WTC11 (cell line): ENCODE results near the gene CLDN34. TPM values are rescaled to one million over a fixed set of nuclear protein-coding genes. Genes with fewer than 3 reads are reported as not detected.

ENCODE experiments used
- ARID4B ChIP-seq: sonication (generic); formaldehyde crosslinking; IDR thresholded peaks from 2 replicates; pipeline ENCODE4 v1.8.0; 2023; ENCODE audit warnings: missing genetic modification reagents, mild to moderate bottlenecking, borderline replicate concordance
- CREB1 ChIP-seq: sonication (generic); formaldehyde crosslinking; IDR thresholded peaks from 2 replicates; pipeline ENCODE4 v1.8.0; 2023; ENCODE audit warnings: mild to moderate bottlenecking, missing genetic modification reagents
- MAX ChIP-seq: sonication (generic); formaldehyde crosslinking; IDR thresholded peaks from 2 replicates; pipeline ENCODE4 v1.8.0; 2022; ENCODE audit warnings: mild to moderate bottlenecking, missing genetic modification reagents
- MXD4 ChIP-seq: fragments of 250-450 bp; sonication (Bioruptor Pico); IDR thresholded peaks from 2 replicates; pipeline ENCODE4 v1.8.0; 2021; ENCODE audit warnings: mild to moderate bottlenecking, moderate library complexity, borderline replicate concordance
- ZBTB21 ChIP-seq: sonication (generic); formaldehyde crosslinking; IDR thresholded peaks from 2 replicates; pipeline ENCODE4 v1.8.1; 2023; ENCODE audit warnings: mild to moderate bottlenecking, missing genetic modification reagents, borderline replicate concordance
- ZNF425 ChIP-seq: fragments of 250-450 bp; sonication (Bioruptor Pico); conservative IDR thresholded peaks from 2 replicates; pipeline ENCODE4 v1.9.0; 2021; ENCODE audit warnings: mild to moderate bottlenecking
- total RNA-seq: library from RNA; stranded (reverse); gene quantifications from 3 replicates; pipeline ENCODE4 v1.2.3, GENCODE V29; 2021

Gene CLDN34
- total RNA-seq, 1 experiment from 2014 or later, result 0.52 TPM

DNA sequence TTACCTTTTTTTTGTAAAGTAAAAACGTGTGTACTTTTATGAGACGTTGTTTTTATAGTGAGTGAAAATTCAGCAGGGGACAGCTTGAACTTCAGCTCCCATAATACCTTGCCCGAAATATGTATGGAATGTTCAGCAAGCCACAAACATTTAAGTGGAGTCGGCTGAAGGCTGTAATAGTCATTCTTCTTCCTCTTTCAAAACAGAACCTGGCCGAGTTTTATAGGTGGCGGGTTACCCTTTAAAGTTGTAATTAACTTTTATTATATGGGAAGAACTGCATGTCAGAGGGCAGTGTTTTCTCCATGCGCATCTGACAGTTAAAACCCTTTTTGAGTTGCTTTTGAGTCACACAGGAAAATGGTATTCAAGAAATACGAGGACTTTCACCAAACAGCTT, 50.7 kb downstream of the CLDN34 start (continued):
- TF ChIP-seq ARID4B (CRISPR knock-in tag), result no peak
- no peak for TF ChIP-seq MAX (CRISPR knock-in tag)
- no peak for TF ChIP-seq ZBTB21 (CRISPR knock-in tag)
- no peak for TF ChIP-seq CREB1 (CRISPR knock-in tag)
- no peak for TF ChIP-seq ZNF425 (CRISPR knock-in tag)
- TF ChIP-seq MXD4 (CRISPR knock-in tag), result no peak

Other genes starting within 250 kb of the CLDN34 start
- gene GPR143, start 201.5 kb upstream of the CLDN34 start, total RNA-seq, result 11.7 to 18.3 TPM (median 14.0 TPM) in 3 replicates
- 12.3 to 14.8 TPM (median 12.3 TPM) in 3 replicates for gene SHROOM2, start 180.9 kb upstream of the CLDN34 start, total RNA-seq
- 8.1 to 8.9 TPM (median 8.7 TPM) in 3 replicates for gene CLCN4, start 189.6 kb downstream of the CLDN34 start, total RNA-seq